HG03139 (cell line): ENCODE results near the gene ARHGAP10.
A peak's percentile ranks its signal among the peaks of the same experiment; 100 is the strongest.
"Not testable (repeated sequence)": the region's sequence is repeated elsewhere in the genome, so short reads cannot be mapped to it uniquely, and the experiment has no call there.

Experiments
- ATAC-seq: cut with Tn5 transposase; IDR thresholded peaks from one replicate; pipeline ENCODE4 v1.9.1; 2021; ENCODE audit not compliant: unreplicated experiment

Gene ARHGAP10

DNA sequence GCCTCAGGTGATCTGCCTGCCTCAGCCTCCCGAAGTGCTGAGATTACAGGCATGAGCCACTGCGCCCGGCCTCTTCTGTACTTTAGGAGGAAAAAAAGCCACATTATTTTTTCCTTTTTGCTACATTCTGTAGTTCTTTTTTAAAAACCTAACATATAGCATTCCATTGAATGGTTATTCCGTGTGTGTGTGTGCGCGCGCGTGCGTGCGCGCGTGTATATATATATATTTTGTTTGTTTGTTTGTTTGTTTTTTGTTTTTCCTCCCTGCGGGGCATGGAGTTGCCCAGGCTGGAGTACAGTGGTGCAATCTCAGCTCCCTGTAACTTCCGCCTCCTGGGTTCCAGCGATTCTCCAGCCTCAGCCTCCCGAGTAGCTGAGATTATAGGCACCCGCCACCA is 59.5 kb downstream of the ARHGAP10 start:
- ATAC-seq: no peak

GRCh38 chr4:147791865-147792264 is 60.0 kb downstream of the ARHGAP10 start:
- no peak for ATAC-seq

DNA sequence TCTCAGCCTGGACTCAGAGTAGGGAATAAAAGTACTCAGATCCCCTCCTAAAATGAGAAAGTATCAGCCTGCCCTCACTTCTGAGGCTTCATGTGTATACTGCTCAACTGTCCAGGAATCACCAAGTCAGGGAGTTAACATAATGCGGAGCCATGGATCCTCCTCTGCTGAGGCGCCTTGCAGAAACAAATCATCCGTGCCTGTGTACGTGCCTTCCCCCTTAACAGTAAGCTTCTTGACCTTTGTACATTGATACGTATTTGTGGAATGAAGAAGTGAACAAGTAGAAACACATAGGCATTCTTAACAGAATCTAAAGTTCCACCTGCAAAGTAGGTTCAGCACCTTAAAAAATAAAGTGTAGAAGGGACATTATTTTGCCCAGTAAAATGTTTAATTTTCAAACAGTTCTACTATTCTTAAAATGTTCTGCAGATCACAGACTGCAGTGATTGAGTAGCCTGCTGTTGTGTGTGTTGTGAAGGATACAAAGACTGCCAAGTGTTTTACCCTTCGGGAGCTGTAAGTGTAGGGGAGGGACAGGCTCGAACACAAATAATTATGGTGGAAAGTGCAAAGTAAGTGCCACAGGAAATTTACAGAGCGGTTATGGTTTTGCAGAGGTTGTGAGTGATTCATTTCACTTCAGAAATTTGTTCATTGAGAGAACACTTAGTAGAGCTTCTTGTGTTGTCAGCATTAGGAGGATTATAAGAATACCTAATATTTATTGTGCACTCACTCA is 61.9 kb downstream of the ARHGAP10 start:
- ATAC-seq: no peak

DNA sequence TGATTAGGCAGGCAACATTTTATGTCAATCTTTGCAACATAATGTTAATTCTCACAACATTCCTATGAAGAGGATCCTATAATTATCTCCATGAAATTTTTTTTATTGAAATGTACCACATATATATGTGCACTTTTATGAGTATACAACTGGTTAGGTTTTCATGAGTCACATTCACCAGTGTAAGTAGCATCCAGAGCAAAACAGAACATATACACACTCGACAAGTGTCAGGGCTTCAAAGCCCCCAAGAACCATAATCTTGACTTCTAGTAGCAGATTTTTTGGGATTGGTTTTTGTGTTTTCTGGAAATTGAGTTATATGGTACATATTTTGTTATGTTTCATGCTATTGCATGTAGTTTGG is 62.4 kb downstream of the ARHGAP10 start:
- ATAC-seq: no peak

- ATAC-seq: peak; percentile 72
These were observed 63.0 kb downstream of the ARHGAP10 start for GRCh38 chr4:147794787-147795413.

- not testable (repeated sequence) for ATAC-seq
These were observed 67.2 kb downstream of the ARHGAP10 start for GRCh38 chr4:147799057-147799456.

DNA sequence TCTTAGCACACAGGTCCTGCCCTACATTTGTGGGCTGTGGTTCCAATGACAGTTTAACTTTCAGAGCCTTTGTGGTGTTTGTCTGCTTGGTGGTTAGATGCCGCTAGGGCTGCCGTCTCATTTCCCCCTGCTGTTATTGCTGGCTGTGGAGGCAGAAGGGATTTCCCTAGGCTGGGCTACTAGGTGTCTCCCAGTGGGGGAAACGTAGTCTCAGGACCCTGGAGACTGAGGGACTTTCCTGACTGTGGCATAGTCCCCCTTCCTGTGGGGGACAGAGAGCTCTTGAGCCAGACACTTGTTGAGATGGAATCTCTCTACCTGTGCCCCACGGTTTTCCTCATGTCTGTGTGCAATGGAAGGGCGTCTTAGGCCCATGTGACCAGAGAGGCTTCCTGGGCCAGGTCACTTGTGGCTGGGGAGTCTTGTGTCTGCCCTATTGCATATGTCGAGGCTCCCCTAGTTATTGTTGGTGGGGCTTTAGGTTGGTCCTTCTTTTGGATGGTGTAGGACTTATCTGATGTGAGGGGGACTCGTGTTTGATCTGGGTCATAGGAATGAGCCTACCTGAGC is 68.2 kb downstream of the ARHGAP10 start:
- peak; percentile 94 for ATAC-seq

DNA sequence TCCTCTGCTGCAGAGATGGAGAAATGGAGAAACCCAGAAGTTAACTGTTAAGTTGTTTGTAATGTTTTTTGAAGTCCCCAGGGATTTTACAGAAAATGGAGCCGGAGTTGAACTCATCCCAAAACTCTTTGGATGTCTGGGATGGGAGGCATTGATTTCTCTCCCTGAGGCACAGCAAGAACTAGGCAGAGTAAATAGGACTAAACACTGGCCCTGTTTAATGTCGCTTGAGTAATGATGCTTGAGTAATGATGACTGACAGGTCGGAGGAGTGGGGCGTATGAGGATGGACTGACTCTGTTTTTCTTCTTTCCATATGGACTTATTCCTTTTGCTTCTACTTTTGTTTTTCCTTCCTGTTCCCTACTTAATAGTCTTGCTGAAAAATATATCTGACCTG is 69.9 kb downstream of the ARHGAP10 start:
- no peak for ATAC-seq

GRCh38 chr4:147802346-147802745 is 70.5 kb downstream of the ARHGAP10 start:
- no peak for ATAC-seq

- no peak for ATAC-seq
These were observed 74.1 kb downstream of the ARHGAP10 start for GRCh38 chr4:147805946-147806345.

DNA sequence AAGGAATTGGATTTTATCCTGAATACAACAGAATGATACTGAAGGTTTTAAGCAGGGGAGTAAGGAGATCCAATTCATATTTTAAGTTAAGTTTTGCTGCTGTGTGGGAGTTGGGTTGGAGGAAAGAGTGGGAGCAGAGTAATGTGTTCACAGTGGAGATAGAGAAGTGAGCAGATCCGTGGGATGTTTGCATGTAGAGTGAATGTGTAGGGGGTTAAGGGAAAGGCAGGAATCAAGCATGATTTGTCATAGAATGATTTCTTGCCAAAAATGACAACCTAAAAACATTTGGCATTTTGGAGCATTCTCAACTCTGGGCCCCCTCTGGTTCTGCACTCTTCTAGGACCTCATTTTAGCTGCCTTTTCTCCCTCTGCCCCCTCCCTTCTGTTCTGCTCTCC is 76.6 kb downstream of the ARHGAP10 start:
- ATAC-seq: no peak

DNA sequence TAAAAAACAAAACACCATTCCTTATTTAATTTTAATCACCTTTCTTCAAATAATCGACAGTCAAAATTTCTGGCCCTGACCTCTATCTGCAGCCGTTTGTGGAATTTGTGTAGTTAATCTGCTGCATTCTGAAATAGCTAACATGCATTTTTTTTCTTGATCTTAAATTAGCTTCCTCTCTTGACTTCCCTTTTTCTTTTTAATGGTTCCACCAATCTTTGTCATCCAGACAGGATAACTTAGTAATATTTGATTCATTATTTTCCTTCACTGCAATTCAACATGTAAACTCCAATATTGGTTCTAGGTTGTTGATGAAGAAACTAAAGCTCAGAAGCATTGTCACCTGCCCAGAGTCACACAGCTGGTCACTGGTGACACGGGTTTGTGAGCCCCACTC is 77.3 kb downstream of the ARHGAP10 start:
- ATAC-seq: no peak

- no peak for ATAC-seq
These were observed 80.0 kb downstream of the ARHGAP10 start for GRCh38 chr4:147811878-147812277.

GRCh38 chr4:147813109-147813773 is 81.4 kb downstream of the ARHGAP10 start:
- no peak for ATAC-seq

DNA sequence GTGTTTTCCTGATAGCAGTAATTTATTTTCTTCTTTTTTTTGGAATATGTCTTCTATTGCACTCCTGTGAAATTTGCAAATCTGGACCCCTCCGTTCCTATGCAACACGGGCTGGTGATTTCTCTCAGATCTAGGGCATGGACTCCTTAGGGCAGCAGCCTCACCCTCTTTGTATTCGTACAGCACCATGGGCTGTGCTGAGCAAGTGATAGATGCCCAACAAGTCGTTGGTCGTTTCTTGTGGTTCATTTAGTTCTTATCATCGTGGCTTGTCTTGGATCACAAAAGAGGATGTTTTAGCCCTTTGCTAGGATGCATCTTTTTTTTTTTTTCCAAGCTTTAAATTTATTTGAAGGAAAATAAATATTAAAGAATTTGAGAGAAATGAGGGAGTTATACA is 82.1 kb downstream of the ARHGAP10 start:
- ATAC-seq: no peak

GRCh38 chr4:147814376-147814775 is 82.5 kb downstream of the ARHGAP10 start:
- no peak for ATAC-seq

DNA sequence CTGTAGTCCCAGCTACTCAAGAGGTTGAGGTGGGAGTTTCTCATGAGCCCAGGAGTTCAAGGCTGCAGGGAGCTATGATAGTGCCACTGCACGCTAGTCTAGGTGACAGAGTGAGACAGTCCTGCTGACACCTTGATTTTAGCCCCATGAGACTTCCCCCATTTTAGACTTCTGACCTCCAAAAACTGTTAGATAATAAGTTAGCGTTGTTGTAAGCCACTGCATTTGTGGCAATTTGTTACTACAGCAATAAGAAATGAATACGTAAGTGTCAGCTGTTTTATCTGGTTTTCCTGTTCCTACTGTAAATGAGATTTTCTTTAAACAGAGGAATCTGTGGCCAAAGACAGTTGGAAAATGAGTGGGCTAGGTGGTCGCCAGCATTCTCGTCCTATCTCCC is 83.9 kb downstream of the ARHGAP10 start:
- ATAC-seq: no peak

DNA sequence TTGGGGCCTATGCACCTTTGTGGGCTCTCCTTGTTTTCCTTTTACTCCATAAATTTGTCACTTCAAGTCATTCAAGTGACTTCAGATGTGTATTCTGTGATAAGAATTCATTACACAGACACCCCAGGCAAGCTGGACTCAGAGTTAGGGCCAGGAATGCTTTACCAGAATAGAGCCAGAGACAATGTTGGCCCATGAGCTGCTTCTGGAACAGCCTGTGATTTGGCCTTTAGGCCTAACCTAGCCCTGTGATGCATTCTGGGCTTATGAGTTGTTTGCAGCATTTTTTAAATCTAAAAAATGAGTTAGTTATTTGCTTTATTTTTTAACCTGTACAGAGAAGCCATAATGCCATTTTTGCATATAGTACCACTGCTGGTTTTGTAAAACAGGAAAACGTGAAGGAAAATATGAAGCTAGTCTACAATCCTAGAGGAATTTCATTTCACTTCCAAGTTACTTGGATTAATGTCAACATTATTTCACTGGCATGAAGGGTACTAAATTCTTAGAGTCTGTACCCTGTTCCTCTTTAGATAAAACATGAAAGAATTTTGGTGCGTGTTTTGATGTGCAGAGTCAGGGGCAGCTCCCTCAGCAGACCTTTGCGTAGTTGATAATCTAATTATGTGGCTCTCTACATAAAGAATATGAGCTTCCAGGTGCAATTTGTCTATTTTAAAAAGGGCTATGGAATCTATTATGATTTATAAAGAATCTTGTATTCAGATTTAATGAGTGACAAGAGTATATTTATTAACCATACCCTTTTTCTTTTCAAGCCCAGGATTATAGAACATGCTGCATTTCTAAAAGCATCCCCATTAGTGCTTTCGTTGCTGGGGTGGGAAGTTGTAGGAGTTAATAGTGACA is 84.7 kb downstream of the ARHGAP10 start:
- no peak for ATAC-seq

DNA sequence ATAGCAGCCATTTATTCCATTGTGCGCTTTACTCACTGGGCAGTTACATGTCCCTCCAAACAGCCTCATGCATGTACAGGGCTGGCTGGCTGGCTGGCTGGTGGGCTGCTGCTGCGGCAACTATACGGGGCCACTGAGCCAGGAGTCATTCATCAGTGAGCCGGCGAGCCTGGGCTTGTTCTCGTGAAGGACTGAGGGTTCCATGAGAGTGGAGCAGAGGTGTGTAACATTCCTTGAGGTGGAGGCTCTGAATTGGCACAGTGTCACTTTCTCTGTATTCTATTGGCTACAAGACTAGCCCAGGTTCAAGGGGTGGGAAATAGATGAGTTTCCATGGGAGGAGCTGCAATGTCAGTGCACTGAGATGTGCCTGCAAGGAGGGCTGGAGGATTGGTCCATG is 89.1 kb downstream of the ARHGAP10 start:
- ATAC-seq: no peak

- ATAC-seq: peak; percentile 73
These were observed 89.7 kb downstream of the ARHGAP10 start for GRCh38 chr4:147821555-147821954.

DNA sequence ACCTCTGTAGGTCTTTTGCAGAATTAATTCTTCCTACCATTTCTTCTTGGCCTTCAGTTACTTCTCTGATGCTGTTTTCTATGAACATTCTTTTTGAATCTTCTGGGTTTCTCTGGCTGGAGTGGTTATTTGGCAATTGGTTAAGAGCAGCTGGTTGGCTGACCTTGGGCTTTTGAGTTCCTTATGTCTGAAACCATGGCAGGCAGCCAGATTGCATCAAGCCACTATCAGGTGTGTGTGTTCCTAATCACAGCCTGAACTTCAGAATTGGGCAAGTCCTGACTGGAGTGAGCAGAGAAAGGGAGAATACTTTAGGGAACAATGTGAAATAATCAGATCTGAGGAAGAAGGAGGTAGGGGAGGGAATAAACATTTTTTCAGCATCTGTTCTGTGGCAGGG is 90.2 kb downstream of the ARHGAP10 start:
- ATAC-seq: no peak
